Measurements from ENCODE around the gene ATP6V0B. TPM values are rescaled to one million over a fixed set of nuclear protein-coding genes. Genes with fewer than 3 reads are reported as not detected.
A peak's percentile ranks its signal among the peaks of the same experiment; 100 is the strongest.

ATP6V0B gene
- total and polyA plus RNA-seq, 2 donors from 2014 or later: 156 to 636 TPM

DNA sequence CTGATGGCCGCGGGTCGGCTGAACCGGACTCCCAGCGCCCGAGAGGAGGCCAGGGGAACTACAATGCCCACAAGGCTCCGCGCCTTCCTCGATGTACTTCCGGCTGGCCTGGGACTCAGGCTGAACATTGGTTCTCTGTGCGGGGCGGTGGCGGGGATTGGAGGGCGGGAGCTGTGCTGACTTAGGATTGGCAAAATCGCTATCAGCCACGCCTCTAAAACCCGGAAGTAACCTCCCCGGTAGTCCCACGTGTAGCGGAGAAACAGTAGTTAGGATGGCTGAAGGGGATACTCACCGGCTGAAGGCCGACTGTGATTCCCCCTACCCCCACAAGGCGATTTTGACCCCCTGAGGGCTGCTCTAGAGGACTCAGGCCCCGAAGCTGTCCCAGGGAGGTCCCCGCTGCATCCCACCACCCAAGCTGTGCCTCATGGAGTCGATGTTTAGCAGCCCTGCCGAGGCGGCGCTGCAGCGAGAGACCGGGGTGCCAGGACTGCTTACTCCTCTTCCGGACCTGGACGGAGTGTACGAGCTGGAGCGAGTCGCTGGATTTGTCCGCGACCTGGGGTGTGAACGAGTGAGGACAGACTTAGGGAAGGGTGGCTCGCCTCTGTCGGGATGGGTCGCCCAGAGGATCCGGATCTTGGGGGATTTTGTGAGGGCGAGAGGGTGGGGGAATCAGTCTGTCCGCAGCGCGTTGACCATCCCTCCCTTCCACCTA, 4.9 kb upstream of the ATP6V0B start, which contains the start of gene DPH2:
TSS of gene DPH2 (plus strand) at position 265 of the 721 bp plus-strand sequence. CDS start at position 431, 166 bp downstream.
- H3K9ac ChIP-seq (ENCODE audit: low read length in 3 of 3): peak within 1 kb of the TSS; percentile 48 to 77 (median 67)
- peak; percentile 97 to 99 (median 98) for DNase-seq
- H3K9me3 ChIP-seq (ENCODE audit: control insufficient read depth in 2 of 3, insufficient read depth in 1 of 3, low read length in 3 of 3): no peaks in the 10 kb centered on the region
- peak within 1 kb of the TSS; percentile 83 to 95 (median 92) for H3K4me3 ChIP-seq (ENCODE audit: low read length in 3 of 3)
- peaks cover 0 to 17% (median 7%) of the 10 kb centered on the region in 3 donors for H3K36me3 ChIP-seq (ENCODE audit: control insufficient read depth in 2 of 3, insufficient read depth in 3 of 3, low read length in 3 of 3)
- no peak within 1 kb of the TSS for H3K27ac ChIP-seq (ENCODE audit: low read depth in 2 of 2, low read length in 2 of 2)
- H3K4me1 ChIP-seq (ENCODE audit: control insufficient read depth in 2 of 3, insufficient read depth in 2 of 3, low read depth in 1 of 3, low read length in 3 of 3): peaks cover 0 to 20% (median 8%) of the 10 kb centered on the region in 3 donors
- TF ChIP-seq, protein P1, sequence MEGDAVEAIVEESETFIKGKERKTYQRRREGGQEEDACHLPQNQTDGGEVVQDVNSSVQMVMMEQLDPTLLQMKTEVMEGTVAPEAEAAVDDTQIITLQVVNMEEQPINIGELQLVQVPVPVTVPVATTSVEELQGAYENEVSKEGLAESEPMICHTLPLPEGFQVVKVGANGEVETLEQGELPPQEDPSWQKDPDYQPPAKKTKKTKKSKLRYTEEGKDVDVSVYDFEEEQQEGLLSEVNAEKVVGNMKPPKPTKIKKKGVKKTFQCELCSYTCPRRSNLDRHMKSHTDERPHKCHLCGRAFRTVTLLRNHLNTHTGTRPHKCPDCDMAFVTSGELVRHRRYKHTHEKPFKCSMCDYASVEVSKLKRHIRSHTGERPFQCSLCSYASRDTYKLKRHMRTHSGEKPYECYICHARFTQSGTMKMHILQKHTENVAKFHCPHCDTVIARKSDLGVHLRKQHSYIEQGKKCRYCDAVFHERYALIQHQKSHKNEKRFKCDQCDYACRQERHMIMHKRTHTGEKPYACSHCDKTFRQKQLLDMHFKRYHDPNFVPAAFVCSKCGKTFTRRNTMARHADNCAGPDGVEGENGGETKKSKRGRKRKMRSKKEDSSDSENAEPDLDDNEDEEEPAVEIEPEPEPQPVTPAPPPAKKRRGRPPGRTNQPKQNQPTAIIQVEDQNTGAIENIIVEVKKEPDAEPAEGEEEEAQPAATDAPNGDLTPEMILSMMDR (IDR thresholded peaks at IDR 0.05; ENCODE audit: borderline replicate concordance, extremely low read depth, insufficient read depth): no peak
- intact Hi-C loops (cut with DNase I): no loop called here
- H3K27me3 ChIP-seq (ENCODE audit: control insufficient read depth, insufficient read depth, low read length): no peaks in the 10 kb centered on the region
- peak; percentile 81 for FAIRE-seq

DNA sequence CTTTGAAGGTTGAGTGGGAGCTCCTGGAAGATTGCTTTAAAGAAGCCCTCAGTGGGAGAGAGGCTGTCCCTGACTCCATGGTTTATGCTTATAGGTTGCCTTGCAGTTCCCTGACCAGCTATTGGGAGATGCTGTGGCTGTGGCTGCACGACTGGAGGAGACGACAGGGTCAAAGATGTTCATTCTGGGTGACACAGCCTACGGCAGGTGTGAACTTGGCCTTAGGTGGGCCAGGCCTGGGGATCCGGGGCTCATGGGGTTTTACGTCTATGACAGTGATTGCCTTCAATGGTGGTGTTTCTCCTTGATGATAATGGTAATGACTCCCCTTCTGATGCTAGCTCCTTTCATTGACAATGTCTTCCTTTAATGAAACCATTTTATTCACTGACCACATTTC, 4.3 kb upstream of the ATP6V0B start:
- H3K27ac ChIP-seq (ENCODE audit: low read depth in 2 of 2, low read length in 2 of 2): no peak overlapping the region
- no peaks in the 10 kb centered on the region for H3K27me3 ChIP-seq (ENCODE audit: control insufficient read depth, insufficient read depth, low read length)

DNA sequence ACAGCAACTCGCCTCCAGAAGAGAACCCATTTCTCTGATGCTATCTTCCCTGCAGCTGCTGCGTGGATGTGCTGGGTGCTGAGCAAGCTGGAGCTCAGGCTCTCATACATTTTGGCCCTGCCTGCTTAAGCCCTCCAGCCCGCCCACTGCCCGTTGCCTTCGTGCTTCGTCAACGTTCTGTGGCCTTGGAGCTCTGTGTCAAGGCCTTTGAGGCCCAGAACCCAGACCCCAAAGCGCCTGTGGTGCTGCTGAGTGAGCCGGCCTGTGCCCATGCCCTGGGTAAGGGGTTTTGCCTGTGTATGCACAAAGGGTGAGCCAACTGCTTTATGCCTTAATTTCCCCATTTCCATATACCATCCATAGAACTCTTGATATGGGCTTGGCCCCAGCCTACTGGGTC, 3.8 kb upstream of the ATP6V0B start:
- DNase-seq: no peak
- H3K27me3 ChIP-seq (ENCODE audit: control insufficient read depth, insufficient read depth, low read length): no peaks in the 10 kb centered on the region

More for the DNA sequence above, 4.3 kb upstream of the ATP6V0B start:
- peaks cover 0 to 21% (median 8%) of the 10 kb centered on the region in 3 donors for H3K4me1 ChIP-seq (ENCODE audit: control insufficient read depth in 2 of 3, insufficient read depth in 2 of 3, low read depth in 1 of 3, low read length in 3 of 3)
- no peak for DNase-seq
- H3K9me3 ChIP-seq (ENCODE audit: control insufficient read depth in 2 of 3, insufficient read depth in 1 of 3, low read length in 3 of 3): no peaks in the 10 kb centered on the region
- FAIRE-seq: no peak
- TF ChIP-seq, protein P1 (IDR thresholded peaks at IDR 0.05; ENCODE audit: borderline replicate concordance, extremely low read depth, insufficient read depth): no peak
- H3K36me3 ChIP-seq (ENCODE audit: control insufficient read depth in 2 of 3, insufficient read depth in 3 of 3, low read length in 3 of 3): peaks cover 0 to 16% (median 4%) of the 10 kb centered on the region in 3 donors
- H3K4me3 ChIP-seq (ENCODE audit: low read length in 3 of 3): peak overlapping the region; percentile 83 to 95 (median 92)
- intact Hi-C loops (cut with DNase I): no loop called here
- peak overlapping the region; percentile 48 to 77 (median 67) for H3K9ac ChIP-seq (ENCODE audit: low read length in 3 of 3)

More for the DNA sequence above, 3.8 kb upstream of the ATP6V0B start:
- TF ChIP-seq, protein P1 (IDR thresholded peaks at IDR 0.05; ENCODE audit: borderline replicate concordance, extremely low read depth, insufficient read depth): no peak
- Histone ChIP-seq H3K36me3 (ENCODE audit: control insufficient read depth in 2 of 3, insufficient read depth in 3 of 3, low read length in 3 of 3) (peaks cover 0 to 12% (median 4%) of the 10 kb centered on the region in 3 donors), H3K4me3 (ENCODE audit: low read length in 3 of 3) (peak overlapping the region in 1 of 3 donors; percentile 92), H3K9ac (ENCODE audit: low read length in 3 of 3) (no peak overlapping the region), H3K9me3 (ENCODE audit: control insufficient read depth in 2 of 3, insufficient read depth in 1 of 3, low read length in 3 of 3) (no peaks in the 10 kb centered on the region), H3K27ac (ENCODE audit: low read depth in 2 of 2, low read length in 2 of 2) (no peak overlapping the region), H3K4me1 (ENCODE audit: control insufficient read depth in 2 of 3, insufficient read depth in 2 of 3, low read depth in 1 of 3, low read length in 3 of 3) (peaks cover 0 to 25% (median 8%) of the 10 kb centered on the region in 3 donors)
- intact Hi-C loops (cut with DNase I): no loop called here
- no peak for FAIRE-seq
